Measurements from ENCODE around the gene FOSL2. TPM values are rescaled to one million over a fixed set of nuclear protein-coding genes. Genes with fewer than 3 reads are reported as not detected.

The FOSL2 gene
- 10 to 100 TPM; 39.6 to 47.0 TPM for total RNA-seq

DNA sequence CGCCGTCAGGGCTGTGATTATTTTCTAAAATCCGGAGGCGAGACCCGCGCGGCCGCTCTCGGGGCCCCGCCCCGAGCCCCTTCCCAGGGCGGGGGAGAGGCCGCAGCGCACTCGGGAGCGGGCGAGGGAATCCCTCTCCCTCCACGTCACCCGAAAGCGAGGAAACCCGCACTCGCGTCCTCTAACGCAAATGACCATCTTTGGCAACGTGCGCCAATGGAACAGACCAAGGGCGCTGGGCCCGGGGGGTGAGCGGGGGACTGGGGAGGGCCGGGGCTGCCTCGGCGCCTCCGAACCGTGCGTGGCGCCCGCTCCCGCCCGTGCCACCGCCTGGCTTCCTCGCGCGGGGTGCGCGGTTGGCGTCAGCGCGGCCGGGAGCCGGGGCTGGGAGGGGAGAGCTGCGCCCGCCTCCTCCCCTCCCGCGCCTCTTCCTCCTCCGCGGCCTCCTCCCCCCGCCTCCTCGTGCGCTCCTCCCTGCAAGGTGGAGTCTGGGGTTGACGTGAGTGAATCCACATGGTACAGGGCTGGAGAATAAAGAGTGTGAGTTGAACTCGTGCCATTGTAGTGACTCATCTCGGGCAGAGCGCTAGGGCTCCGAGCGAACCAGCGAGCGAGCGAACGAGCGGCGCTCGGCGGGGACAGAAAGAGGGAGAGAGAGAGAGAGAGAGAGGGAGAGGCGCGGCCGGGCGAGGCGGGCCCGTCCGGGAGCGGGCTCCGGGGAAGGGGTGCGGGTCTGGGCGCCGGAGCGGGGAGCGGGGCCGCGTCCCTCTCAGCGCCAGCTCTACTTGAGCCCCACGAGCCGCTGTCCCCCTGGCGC, at the start of gene FOSL2:
Gene FOSL2, plus strand, starts transcription at position 562 of the 817 bp plus-strand sequence. CDS start 863 bp downstream, outside the sequence.
- CTCF ChIA-PET = interaction anchor here (1.0 to 1.4 kb wide), 4 partner anchors 9 to 35 kb away, joined by 3 to 6 read pairs (median 4); no protein-coding TSS in a partner anchor
- no peaks in the 10 kb centered on the region for H3K9me3 Mint-ChIP-seq
- POLR2A ChIA-PET = interaction anchor here (0.7 to 1.4 kb wide), 4 partner anchors 9 to 57 kb away, joined by 3 read pairs; no protein-coding TSS in a partner anchor
- H3K27ac Mint-ChIP-seq = peak within 1 kb of the TSS; percentile 99
- DNase-seq = peak; percentile 96
- peaks cover 39% of the 10 kb centered on the region for H3K4me1 Mint-ChIP-seq
- H3K4me3 Mint-ChIP-seq = peak within 1 kb of the TSS; percentile 81
- peaks cover 2% of the 10 kb centered on the region for H3K36me3 Mint-ChIP-seq (ENCODE audit: low read depth)
- peaks cover 2% of the 10 kb centered on the region for H3K27me3 Mint-ChIP-seq

DNA sequence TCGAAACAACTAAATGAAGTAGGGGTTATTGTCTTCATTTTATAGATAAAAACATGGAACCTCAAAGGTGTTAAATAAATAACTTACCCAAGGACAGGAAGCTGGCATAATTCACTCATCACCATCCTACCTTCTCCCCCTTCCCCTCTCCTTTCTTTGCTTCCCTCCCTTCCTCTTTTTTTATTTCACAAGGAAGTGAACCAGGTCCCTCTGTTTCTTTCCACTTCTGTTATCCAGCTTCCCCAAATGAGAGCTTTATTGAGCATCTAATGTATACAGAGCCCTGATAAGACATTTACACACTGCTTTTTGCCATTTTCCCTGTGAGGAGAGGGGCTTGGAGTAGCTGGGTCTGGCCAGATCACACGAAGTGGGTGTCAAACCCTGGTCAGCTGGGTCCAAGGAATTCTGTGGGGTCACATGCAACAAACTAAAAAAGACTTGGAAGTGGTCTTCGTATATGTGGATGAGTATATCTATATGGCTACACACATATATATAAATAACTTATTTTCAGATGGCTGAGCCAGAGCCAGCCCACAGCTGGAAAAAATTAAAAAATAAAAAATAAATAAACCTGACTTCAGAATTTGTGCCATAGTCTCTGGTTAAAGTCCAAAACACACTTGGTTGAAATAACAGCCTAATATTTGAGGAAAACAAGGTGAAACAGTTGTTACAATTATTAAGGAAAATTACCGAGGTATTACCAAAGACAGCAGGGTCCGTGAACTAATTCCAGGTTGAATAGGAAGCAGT, 49.3 kb upstream of the FOSL2 start:
- no peaks in the 10 kb centered on the region for H3K9me3 Mint-ChIP-seq
- H3K36me3 Mint-ChIP-seq (ENCODE audit: low read depth) = peaks cover 2% of the 10 kb centered on the region
- H3K4me1 Mint-ChIP-seq = peaks cover 23% of the 10 kb centered on the region
- ChIA-PET POLR2A (no interaction called here), CTCF (no interaction called here)
- H3K4me3 Mint-ChIP-seq = no peak overlapping the region
- H3K27me3 Mint-ChIP-seq = no peaks in the 10 kb centered on the region
- no peak overlapping the region for H3K27ac Mint-ChIP-seq
- no peak for DNase-seq

DNA sequence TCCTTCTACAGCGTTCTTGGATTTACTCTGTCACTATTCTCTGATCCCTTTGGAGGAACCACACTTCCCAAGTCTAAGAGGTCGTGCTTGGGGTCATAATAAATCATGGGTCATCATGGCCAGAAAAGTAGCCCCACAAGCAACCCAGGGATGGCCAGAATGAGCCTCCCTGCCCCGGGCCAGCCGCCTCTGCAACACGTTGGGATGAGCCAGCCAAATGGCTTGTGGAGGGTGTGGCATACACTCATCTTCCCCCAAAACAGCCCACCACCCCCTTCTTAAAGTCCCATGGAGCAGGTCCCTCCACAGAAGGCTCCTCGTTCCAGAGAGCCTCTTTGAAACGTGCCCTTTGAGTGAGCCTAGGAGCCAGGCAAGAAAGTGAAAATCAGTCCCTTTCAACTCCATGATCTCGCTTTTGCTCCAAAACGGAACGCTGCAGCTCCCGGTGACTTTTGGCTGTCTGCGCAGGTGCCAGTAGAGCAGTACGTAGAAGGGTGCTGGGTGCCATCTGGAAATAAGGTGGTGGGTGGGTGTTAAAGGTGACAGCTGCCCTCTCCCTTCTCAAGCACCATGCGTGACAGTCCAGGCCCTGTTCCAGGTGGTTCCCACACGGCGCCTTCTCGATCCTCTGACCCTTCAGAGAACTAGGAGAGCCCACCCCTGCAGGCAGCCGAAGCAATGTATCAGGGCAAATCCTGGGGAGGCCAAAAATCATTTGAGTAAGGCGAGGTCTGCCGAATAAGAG, 48.5 kb upstream of the FOSL2 start:
- POLR2A ChIA-PET = no interaction called here
- peaks cover under 1% of the 10 kb centered on the region for H3K36me3 Mint-ChIP-seq (ENCODE audit: low read depth)
- no peaks in the 10 kb centered on the region for H3K9me3 Mint-ChIP-seq
- H3K27me3 Mint-ChIP-seq = no peaks in the 10 kb centered on the region
- CTCF ChIA-PET = no interaction called here
- no peak overlapping the region for H3K27ac Mint-ChIP-seq
- H3K4me3 Mint-ChIP-seq = no peak overlapping the region
- H3K4me1 Mint-ChIP-seq = peaks cover 28% of the 10 kb centered on the region
- DNase-seq = no peak

DNA sequence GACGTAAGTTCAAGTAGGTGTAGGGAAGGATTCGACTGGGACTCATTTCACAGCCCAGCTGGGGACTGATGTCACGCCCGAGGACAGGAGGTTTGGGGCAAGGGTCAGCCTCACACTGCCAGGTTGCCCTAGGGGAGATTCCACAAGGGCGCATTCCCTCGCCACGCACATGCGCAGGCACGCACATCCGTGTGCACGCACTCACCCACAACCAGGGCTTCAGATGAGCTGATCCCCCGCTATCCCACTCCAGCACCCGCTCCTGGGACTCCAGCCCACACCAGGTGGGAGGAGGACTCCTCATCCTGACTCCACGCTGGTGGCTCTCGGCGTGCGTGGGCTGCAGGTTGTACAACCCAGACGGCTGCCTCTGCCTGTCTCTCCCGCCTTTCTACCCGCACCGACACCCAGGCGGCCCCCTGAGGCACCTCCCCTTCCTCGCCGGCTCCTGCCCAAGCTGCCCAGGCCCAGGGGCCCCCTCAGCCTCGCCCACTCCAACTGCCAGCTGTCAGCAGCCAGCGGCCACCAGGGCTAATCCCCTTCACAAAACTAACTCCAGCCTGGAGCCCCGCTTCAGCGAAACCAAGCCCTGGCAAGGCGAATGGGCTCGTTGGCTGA, 47.8 kb upstream of the FOSL2 start:
- POLR2A ChIA-PET = no interaction called here
- peak overlapping the region; percentile 21 for H3K27ac Mint-ChIP-seq
- no peak overlapping the region for H3K4me3 Mint-ChIP-seq
- peaks cover 31% of the 10 kb centered on the region for H3K4me1 Mint-ChIP-seq
- no peaks in the 10 kb centered on the region for H3K9me3 Mint-ChIP-seq
- no peak for DNase-seq
- CTCF ChIA-PET = interaction anchor here (0.9 kb wide), 1 partner anchor 13 kb away, joined by 3 read pairs; no protein-coding TSS in a partner anchor
- H3K36me3 Mint-ChIP-seq (ENCODE audit: low read depth) = peaks cover 3% of the 10 kb centered on the region
- no peaks in the 10 kb centered on the region for H3K27me3 Mint-ChIP-seq

DNA sequence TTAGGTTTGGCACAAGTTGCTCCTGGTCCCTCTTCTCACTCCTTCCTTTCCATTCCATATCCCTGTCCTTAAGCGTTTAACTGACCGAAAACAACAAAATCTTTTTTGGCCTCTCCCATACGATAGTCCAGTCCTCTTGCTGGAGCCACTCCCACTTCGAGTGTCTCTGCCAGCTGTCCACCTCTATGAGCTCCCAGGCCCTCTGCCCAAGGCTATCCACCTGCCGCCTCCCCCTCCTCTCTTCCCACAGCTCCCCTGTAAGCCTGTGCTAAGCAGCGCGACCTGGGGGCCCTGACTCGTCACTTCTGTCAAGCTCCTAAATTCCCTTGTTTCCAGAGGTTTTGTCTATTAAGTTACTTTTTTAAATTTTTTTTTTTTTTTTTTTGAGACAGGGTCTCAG, 47.0 kb upstream of the FOSL2 start:
- CTCF ChIA-PET = interaction anchor here (0.9 kb wide), 1 partner anchor 12 kb away, joined by 3 read pairs; no protein-coding TSS in a partner anchor
- no peak for DNase-seq
- H3K27me3 Mint-ChIP-seq = no peaks in the 10 kb centered on the region
- H3K4me3 Mint-ChIP-seq = no peak overlapping the region
- H3K36me3 Mint-ChIP-seq (ENCODE audit: low read depth) = peaks cover 3% of the 10 kb centered on the region
- no peaks in the 10 kb centered on the region for H3K9me3 Mint-ChIP-seq
- no peak overlapping the region for H3K27ac Mint-ChIP-seq
- peaks cover 31% of the 10 kb centered on the region for H3K4me1 Mint-ChIP-seq
- POLR2A ChIA-PET = no interaction called here

DNA sequence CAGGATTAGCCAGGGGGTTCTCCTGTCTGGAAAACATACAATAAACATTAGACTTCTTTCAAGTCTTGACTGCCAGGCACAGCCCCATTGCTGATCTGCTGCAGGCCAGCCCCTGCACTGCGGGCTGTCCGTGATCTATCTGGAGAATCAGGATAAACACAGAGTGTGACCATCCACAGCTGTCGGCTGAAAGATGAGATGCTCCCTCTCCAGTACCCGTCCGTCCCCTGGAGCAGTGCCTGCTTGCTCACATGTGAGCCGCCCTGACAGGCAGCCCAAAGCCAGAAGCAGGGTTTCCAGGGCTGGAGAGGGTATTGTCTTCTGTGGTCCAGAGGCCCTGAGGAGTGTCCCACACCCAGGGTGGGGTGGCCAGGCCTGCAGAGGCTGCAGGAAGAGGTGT, 46.1 kb upstream of the FOSL2 start:
- DNase-seq = no peak
- H3K27ac Mint-ChIP-seq = peak overlapping the region; percentile 60
- ChIA-PET POLR2A (no interaction called here), CTCF (interaction anchor here (0.9 kb wide), 1 partner anchor 33 kb away, joined by 4 read pairs; no protein-coding TSS in a partner anchor)
- no peak overlapping the region for H3K4me3 Mint-ChIP-seq
- peaks cover 3% of the 10 kb centered on the region for H3K36me3 Mint-ChIP-seq (ENCODE audit: low read depth)
- no peaks in the 10 kb centered on the region for H3K27me3 Mint-ChIP-seq
- peaks cover 32% of the 10 kb centered on the region for H3K4me1 Mint-ChIP-seq
- H3K9me3 Mint-ChIP-seq = no peaks in the 10 kb centered on the region

DNA sequence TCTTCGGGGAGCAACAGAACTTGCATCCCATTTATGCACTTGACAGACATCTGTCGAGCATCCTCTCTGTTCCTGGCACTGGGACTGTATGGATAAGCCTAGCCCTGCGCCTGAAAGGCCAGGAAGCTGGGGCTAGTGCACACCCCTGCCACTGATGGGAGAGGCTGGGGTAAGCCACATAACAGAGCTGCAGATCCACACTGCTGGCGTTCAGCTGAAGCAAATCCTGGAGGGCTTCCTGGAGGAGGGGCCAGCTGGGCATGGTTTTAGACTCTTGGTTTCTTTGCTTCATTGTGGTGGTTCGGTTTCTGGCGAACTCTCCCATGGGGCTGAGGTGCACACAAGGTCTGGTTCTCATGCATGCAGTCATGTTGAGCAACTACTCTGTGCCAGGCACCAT, 45.5 kb upstream of the FOSL2 start:
- no peaks in the 10 kb centered on the region for H3K9me3 Mint-ChIP-seq
- peak overlapping the region; percentile 89 for H3K27ac Mint-ChIP-seq
- POLR2A ChIA-PET = no interaction called here
- H3K4me3 Mint-ChIP-seq = peak overlapping the region; percentile 1
- DNase-seq = no peak
- peaks cover 3% of the 10 kb centered on the region for H3K36me3 Mint-ChIP-seq (ENCODE audit: low read depth)
- peaks cover 34% of the 10 kb centered on the region for H3K4me1 Mint-ChIP-seq
- H3K27me3 Mint-ChIP-seq = no peaks in the 10 kb centered on the region
- CTCF ChIA-PET = interaction anchor here (0.6 to 0.9 kb wide), 2 partner anchors 32 to 636 kb away, joined by 4 to 6 read pairs; no protein-coding TSS in a partner anchor

DNA sequence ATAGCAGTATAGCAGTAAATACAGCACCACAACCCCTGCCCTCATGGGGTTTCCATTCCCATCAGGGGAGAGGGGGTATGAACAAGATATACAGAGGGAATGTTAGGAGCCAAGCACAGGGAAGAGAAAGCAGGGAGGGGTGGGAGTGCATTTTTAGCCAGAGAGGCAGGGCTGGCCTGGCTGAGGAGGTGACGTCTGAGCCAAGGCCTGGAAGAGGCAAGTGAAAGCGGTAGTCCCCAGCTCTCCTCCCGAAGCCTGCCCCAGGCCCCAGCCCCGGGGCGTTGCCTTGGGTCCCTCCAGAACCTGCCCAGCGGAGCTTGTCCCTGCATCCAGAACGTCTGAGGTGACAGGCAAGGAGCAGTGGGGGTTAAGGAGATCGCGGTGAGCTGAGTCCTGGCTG, 45.1 kb upstream of the FOSL2 start:
- H3K9me3 Mint-ChIP-seq = no peaks in the 10 kb centered on the region
- H3K36me3 Mint-ChIP-seq (ENCODE audit: low read depth) = peaks cover 3% of the 10 kb centered on the region
- peak overlapping the region; percentile 1 for H3K4me3 Mint-ChIP-seq
- H3K27ac Mint-ChIP-seq = peak overlapping the region; percentile 89
- peaks cover 34% of the 10 kb centered on the region for H3K4me1 Mint-ChIP-seq
- POLR2A ChIA-PET = no interaction called here
- CTCF ChIA-PET = interaction anchor here (0.6 to 0.9 kb wide), 2 partner anchors 32 to 636 kb away, joined by 4 to 6 read pairs; no protein-coding TSS in a partner anchor
- no peak for DNase-seq
- no peaks in the 10 kb centered on the region for H3K27me3 Mint-ChIP-seq

DNA sequence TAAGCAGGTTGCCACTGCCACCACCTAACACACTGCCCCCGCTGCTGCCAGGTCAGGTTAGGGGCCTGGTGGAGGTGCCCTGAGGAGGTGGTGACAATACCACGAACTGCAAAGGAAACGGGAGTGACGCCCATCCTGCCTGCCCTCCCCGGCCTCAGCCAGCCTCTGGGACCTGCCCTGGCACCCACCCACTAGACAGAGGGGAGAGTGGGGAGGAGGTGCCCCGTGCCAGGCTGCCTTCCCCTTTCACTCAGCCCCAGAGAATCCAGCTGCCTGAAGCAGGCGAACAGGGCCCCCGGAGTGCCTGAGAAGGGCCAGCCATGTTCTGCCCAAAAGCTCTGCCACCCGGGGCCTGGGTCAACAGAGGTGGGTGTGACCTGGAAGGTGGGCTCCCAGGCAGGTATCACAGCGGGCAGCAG, 44.5 kb upstream of the FOSL2 start:
- POLR2A ChIA-PET = no interaction called here
- Mint-ChIP-seq H3K27ac (peak overlapping the region; percentile 89), H3K4me1 (peaks cover 33% of the 10 kb centered on the region), H3K27me3 (no peaks in the 10 kb centered on the region), H3K4me3 (peak overlapping the region; percentile 32), H3K9me3 (no peaks in the 10 kb centered on the region), H3K36me3 (ENCODE audit: low read depth) (peaks cover 3% of the 10 kb centered on the region)
- DNase-seq = peak; percentile 65
- CTCF ChIA-PET = no interaction called here

DNA sequence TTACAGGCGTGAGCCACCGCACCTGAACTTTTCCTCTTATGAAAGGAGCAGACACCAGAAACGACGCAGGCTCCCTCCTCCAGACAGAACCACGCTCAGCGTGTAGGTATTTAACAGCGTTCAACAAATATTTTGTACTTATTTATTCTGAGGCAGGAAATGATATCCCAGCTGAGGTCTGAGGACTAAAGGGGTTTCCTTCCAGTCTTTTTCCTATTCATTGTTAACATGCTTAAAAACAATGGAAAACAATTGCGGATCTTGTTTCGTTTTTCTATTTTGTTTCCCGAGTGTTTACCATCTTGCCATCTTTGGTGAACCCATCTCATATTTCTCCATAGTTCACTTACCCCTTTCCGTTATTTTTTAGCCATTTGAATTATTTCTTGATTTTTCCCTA, 43.7 kb upstream of the FOSL2 start:
- peak overlapping the region; percentile 89 for H3K27ac Mint-ChIP-seq
- no peak overlapping the region for H3K4me3 Mint-ChIP-seq
- ChIA-PET POLR2A (no interaction called here), CTCF (interaction anchor here (1.0 to 1.9 kb wide), 2 partner anchors 11 to 378 kb away, joined by 3 to 4 read pairs; no protein-coding TSS in a partner anchor)
- peaks cover 33% of the 10 kb centered on the region for H3K4me1 Mint-ChIP-seq
- H3K9me3 Mint-ChIP-seq = no peaks in the 10 kb centered on the region
- H3K27me3 Mint-ChIP-seq = no peaks in the 10 kb centered on the region
- DNase-seq = no peak
- peaks cover 3% of the 10 kb centered on the region for H3K36me3 Mint-ChIP-seq (ENCODE audit: low read depth)

DNA sequence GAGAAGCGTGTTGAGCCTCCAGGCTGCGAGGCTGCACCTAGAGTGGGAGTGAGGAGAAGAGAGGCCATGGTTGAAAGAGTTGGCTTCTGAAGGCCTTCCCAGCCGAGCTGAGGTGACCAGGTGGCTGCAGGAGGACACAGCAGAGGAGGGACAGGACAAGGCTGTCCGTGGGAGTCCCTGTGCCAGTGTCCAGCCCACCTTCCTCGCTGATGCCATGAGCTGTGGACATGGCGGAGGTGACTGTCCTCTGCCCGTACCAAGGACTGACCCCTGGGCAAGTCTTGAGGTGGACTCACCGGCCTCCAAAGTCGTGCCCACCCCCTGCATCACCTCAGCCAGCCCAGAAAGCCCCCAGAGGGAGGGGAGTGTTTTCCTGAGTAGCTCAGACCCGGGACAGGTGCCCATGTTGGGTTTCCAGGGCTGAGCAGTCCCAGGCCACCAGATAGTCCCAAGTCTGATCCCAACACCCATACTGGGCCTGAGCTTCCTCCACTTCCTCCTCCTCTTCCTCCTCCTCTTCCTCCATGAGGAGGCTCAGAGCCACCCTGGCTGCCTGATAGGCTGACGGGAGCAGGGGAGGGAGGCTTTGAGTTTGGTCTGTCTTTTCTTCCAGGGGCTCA, 43.0 kb upstream of the FOSL2 start:
- Mint-ChIP-seq H3K27ac (peak overlapping the region; percentile 89), H3K36me3 (ENCODE audit: low read depth) (peaks cover 3% of the 10 kb centered on the region), H3K4me1 (peaks cover 33% of the 10 kb centered on the region), H3K4me3 (no peak overlapping the region), H3K9me3 (no peaks in the 10 kb centered on the region), H3K27me3 (no peaks in the 10 kb centered on the region)
- ChIA-PET CTCF (interaction anchor here (0.9 to 1.9 kb wide), 7 partner anchors 8 to 377 kb away, joined by 3 to 6 read pairs (median 3); no protein-coding TSS in a partner anchor), POLR2A (no interaction called here)
- DNase-seq = no peak

DNA sequence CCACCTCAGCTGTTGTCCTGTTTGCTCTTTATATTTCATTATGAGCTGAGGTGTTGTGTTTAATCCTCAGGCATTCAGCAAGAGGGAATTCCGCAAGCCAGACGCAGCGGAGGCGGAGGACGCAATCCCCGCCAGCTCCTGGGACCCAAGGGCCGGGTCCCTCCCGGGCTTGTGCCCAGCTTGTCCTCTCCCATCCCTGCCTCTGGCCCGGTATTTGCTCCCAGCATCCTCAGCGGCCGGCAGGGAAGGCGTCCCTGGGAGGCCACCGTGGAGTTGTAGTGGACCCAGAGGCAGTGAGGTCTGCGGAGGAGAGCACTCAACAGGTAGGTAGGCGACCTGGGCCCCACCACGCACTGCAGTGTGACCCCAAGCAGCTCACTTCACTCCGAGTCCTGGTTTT, 42.5 kb upstream of the FOSL2 start:
- CTCF ChIA-PET = interaction anchor here (0.9 to 1.9 kb wide), 7 partner anchors 9 to 51 kb away, joined by 3 to 6 read pairs (median 3); no protein-coding TSS in a partner anchor
- H3K27ac Mint-ChIP-seq = no peak overlapping the region
- no peaks in the 10 kb centered on the region for H3K9me3 Mint-ChIP-seq
- POLR2A ChIA-PET = no interaction called here
- peaks cover 33% of the 10 kb centered on the region for H3K4me1 Mint-ChIP-seq
- H3K27me3 Mint-ChIP-seq = no peaks in the 10 kb centered on the region
- peaks cover 3% of the 10 kb centered on the region for H3K36me3 Mint-ChIP-seq (ENCODE audit: low read depth)
- no peak for DNase-seq
- no peak overlapping the region for H3K4me3 Mint-ChIP-seq

Data from activated CD4-positive, alpha-beta T cell treated with anti-CD3 and anti-CD28 coated beads, Interleukin-2, amount 10 ng/mL, durations not matched to agents 7 days and 5 days (primary cell).